ENCODE results near the gene TELO2.

DNA sequence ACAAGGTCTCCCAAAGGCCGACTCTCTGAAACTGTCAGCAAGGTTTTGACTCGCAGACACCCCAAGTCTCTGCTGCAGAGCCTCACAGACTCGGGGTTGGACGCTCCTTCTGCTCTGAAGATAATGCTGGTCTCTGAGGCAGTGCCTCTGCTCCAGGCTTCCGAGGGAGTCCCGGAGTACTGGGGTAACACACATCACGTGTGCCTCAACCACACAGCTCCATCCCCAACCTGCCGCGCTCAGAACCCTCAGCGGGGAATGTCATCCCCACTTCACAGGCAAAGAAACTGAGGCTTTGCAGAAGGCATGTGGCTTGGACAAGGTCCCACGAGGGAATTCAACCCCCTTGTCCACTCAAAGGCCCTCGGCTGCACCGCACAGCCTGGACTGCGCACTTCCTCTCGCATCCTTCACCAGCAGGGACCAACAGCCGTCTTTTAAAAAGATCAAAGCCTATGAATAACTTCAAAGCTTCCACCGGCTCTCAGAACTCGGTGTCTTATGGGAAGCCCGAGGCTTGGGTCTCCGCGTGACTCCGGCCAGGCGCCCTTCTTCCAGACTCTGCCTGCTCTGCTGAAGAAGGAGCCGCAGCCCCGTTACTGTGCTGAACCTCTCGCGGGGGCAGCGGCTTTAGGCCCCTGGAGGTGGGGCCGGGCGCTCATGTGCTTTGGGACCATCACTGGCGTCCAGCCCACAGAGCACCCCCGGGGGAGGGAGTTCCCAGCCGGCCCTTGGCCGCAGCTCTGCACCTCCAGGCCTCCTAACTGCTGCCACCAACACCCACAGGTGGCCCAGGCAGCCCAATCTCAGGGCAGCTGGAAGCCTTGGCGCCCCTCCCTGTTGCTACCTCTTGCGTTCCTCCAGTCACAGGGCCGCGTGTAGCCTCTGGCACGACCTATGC, 42.5 kb downstream of the TELO2 start:
- TF ChIP-seq RAD21 (IDR thresholded peaks at IDR 0.05) (no peak), TAF1 (conservative IDR thresholded peaks at IDR 0.05) (no peak), GABPA (IDR thresholded peaks at IDR 0.05 in 1 of 2, conservative IDR thresholded peaks at IDR 0.05 in 1 of 2) (no peak), YY1 (IDR thresholded peaks at IDR 0.05) (no peak), FOXA1 (IDR thresholded peaks at IDR 0.05) (no peak), EGR1 (IDR thresholded peaks at IDR 0.05; ENCODE audit: low read depth in 2 of 2) (no peak), SP1 (IDR thresholded peaks at IDR 0.05) (no peak), JUND (IDR thresholded peaks at IDR 0.05) (no peak)
- TF ChIP-seq, protein P1, sequence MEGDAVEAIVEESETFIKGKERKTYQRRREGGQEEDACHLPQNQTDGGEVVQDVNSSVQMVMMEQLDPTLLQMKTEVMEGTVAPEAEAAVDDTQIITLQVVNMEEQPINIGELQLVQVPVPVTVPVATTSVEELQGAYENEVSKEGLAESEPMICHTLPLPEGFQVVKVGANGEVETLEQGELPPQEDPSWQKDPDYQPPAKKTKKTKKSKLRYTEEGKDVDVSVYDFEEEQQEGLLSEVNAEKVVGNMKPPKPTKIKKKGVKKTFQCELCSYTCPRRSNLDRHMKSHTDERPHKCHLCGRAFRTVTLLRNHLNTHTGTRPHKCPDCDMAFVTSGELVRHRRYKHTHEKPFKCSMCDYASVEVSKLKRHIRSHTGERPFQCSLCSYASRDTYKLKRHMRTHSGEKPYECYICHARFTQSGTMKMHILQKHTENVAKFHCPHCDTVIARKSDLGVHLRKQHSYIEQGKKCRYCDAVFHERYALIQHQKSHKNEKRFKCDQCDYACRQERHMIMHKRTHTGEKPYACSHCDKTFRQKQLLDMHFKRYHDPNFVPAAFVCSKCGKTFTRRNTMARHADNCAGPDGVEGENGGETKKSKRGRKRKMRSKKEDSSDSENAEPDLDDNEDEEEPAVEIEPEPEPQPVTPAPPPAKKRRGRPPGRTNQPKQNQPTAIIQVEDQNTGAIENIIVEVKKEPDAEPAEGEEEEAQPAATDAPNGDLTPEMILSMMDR (IDR thresholded peaks at IDR 0.05; ENCODE audit: low read depth, low read length, missing input control): no peak
- TF ChIP-seq, protein P2, sequence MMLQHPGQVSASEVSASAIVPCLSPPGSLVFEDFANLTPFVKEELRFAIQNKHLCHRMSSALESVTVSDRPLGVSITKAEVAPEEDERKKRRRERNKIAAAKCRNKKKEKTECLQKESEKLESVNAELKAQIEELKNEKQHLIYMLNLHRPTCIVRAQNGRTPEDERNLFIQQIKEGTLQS (IDR thresholded peaks at IDR 0.05): no peak
- TF ChIP-seq, protein P3, sequence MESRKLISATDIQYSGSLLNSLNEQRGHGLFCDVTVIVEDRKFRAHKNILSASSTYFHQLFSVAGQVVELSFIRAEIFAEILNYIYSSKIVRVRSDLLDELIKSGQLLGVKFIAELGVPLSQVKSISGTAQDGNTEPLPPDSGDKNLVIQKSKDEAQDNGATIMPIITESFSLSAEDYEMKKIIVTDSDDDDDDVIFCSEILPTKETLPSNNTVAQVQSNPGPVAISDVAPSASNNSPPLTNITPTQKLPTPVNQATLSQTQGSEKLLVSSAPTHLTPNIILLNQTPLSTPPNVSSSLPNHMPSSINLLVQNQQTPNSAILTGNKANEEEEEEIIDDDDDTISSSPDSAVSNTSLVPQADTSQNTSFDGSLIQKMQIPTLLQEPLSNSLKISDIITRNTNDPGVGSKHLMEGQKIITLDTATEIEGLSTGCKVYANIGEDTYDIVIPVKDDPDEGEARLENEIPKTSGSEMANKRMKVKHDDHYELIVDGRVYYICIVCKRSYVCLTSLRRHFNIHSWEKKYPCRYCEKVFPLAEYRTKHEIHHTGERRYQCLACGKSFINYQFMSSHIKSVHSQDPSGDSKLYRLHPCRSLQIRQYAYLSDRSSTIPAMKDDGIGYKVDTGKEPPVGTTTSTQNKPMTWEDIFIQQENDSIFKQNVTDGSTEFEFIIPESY (IDR thresholded peaks at IDR 0.05): no peak
- TF ChIP-seq, protein P4, sequence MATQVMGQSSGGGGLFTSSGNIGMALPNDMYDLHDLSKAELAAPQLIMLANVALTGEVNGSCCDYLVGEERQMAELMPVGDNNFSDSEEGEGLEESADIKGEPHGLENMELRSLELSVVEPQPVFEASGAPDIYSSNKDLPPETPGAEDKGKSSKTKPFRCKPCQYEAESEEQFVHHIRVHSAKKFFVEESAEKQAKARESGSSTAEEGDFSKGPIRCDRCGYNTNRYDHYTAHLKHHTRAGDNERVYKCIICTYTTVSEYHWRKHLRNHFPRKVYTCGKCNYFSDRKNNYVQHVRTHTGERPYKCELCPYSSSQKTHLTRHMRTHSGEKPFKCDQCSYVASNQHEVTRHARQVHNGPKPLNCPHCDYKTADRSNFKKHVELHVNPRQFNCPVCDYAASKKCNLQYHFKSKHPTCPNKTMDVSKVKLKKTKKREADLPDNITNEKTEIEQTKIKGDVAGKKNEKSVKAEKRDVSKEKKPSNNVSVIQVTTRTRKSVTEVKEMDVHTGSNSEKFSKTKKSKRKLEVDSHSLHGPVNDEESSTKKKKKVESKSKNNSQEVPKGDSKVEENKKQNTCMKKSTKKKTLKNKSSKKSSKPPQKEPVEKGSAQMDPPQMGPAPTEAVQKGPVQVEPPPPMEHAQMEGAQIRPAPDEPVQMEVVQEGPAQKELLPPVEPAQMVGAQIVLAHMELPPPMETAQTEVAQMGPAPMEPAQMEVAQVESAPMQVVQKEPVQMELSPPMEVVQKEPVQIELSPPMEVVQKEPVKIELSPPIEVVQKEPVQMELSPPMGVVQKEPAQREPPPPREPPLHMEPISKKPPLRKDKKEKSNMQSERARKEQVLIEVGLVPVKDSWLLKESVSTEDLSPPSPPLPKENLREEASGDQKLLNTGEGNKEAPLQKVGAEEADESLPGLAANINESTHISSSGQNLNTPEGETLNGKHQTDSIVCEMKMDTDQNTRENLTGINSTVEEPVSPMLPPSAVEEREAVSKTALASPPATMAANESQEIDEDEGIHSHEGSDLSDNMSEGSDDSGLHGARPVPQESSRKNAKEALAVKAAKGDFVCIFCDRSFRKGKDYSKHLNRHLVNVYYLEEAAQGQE (IDR thresholded peaks at IDR 0.05): no peak
